ENCODE data around the gene ZGPAT.
"Not testable (repeated sequence)": the region's sequence is repeated elsewhere in the genome, so short reads cannot be mapped to it uniquely, and the experiment has no call there.

DNA sequence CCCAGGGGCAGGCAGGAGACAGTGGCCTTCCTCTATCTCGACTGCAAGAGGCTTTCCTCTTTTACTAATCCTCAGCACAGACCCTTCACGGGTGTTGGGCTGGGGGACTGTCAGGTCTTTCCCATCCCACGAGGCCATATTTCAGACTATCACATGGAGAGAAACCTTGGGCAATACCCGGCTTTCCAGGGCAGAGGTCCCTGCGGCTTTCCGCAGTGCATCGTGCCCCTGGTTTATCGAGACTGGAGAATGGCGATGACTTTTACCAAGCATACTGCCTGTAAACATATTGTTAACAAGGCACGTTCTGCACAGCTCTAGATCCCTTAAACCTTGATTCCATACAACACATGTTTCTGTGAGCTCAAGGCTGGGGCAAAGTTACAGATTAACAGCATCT lies 47.7 kb upstream of the ZGPAT start:
- TF ChIP-seq, protein P1, sequence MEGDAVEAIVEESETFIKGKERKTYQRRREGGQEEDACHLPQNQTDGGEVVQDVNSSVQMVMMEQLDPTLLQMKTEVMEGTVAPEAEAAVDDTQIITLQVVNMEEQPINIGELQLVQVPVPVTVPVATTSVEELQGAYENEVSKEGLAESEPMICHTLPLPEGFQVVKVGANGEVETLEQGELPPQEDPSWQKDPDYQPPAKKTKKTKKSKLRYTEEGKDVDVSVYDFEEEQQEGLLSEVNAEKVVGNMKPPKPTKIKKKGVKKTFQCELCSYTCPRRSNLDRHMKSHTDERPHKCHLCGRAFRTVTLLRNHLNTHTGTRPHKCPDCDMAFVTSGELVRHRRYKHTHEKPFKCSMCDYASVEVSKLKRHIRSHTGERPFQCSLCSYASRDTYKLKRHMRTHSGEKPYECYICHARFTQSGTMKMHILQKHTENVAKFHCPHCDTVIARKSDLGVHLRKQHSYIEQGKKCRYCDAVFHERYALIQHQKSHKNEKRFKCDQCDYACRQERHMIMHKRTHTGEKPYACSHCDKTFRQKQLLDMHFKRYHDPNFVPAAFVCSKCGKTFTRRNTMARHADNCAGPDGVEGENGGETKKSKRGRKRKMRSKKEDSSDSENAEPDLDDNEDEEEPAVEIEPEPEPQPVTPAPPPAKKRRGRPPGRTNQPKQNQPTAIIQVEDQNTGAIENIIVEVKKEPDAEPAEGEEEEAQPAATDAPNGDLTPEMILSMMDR (IDR thresholded peaks at IDR 0.05) = not testable (repeated sequence)
- not testable (repeated sequence) for TF ChIP-seq POLR2A (IDR thresholded peaks at IDR 0.05)

Data from transverse colon (tissue), 3 donors.